D721Med (cell line): ENCODE data around the gene ME1.
A peak's percentile ranks its signal among the peaks of the same experiment; 100 is the strongest.

Experiments used
- DNase-seq: peaks from one replicate; pipeline ENCODE4 v3.0.0; 2011; ENCODE audit warnings: low spot score; ENCODE audit not compliant: insufficient read length
- FAIRE-seq: peaks from 2 replicates; lab custom pipeline; 2011; peaks lifted over from hg19 to GRCh38; lab: Jason Lieb, UNC
- CTCF ChIP-seq: IDR thresholded peaks from 2 replicates; pipeline ENCODE4 v1.5.1; 2012; ENCODE audit warnings: mild to moderate bottlenecking, control low read depth; ENCODE audit not compliant: insufficient read depth; ENCODE audit errors: missing control alignments

ME1 gene

DNA sequence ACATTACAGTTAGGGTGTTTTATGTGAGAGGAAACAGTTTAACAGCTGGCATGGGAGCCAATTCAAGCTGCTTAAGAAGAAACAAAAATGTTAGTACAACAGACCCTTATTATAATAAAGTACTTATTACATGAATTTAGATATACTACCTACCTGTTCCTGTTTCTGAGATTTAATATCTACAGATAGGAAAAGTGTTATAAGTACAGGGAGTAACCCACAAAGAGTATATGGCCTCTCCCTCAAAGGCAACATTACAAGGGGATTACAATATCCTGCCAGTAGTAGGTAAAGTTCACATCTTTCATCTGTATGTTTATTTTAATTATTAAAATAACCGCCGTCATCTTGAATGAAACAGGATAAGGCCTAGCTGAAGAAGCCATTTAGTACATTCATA is 1.8 kb upstream of the ME1 start:
- no peak for TF ChIP-seq CTCF
- FAIRE-seq, result no peak
- no peak for DNase-seq

DNA sequence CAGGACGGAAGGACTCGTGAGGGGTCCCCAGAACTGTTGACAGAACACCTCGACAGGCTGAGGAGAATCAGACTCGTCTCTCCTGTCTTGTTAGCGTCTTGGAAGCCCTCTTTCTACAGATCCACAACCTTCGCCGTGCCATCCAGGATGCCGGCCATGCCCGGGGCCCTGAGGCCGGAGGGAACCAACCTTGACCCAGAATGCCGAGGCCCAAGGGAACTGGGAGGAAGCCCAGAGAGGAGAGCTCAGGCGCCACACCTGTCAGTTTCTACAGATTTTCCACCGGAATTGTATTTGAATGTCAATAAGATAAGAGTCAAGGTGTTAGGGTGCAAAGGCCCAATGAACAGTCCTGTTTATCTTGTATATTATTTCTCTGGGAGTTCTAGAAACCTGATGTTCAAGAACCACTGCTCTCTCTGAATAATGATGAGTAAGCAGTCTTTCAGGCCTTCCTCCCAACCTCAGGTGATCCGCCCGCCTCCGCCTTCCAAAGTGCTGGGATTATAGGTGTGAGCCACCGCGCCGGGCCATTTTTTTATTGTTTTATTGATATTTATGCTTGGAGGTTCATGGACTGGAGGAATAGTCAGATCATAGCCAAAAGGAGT is 799 bp upstream of the ME1 start:
- TF ChIP-seq CTCF, result no peak
- no peak for DNase-seq
- FAIRE-seq, result no peak

DNA sequence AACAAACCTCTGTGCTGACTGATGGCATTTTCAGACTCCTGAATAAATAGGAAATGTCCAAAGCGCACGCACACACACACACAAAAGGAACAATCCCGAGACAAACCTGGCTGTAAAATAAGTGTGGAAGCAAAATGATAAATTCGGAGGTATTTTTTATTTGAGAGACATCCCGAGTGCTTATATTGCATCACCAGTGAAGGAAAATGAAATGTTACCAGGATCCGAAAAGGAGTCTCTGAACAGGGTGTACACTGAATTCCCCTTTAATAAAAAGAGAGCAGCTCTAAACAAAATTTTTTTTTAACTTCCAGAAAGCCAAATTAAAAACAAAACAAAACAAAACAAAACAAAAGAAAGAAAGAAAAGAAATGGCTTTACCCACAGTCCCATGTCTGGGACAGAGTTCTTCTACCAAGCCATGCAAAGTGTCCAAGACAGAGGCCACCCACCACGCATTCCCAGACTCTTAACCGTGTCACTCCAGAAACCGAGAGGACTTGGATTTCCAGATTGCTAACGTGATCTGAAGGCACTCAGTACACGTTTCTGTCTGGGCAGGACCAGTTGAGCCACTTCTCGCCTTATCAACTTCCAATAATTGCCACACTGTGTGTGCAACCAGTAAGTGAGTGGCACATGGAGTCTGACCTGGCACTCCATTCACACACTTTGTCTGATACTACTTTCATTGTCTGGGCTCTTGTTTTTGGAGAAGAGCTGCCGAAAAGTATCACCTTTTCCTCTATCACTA is 817 bp downstream of the ME1 start:
- FAIRE-seq (no peak), DNase-seq (no peak)
- TF ChIP-seq CTCF, result no peak

DNA sequence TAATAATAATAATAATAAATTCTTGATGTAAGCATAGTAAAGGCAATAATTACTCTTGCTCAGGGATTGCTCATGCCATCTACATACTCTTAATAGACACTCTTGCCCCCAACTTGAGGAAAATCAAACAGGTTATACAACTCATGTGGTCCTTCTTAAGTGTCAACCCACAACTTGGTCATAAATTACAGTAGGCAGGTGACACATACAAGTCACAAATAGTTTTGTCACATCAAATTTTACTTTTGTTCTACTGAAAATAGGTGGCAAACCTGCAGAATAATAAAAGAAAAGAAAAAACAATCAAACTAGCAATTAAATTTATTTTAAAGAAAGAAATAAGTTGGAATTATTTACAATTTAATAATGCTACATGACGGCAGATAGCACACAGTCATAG is 1.6 kb downstream of the ME1 start:
- FAIRE-seq (no peak), DNase-seq (no peak)

DNA sequence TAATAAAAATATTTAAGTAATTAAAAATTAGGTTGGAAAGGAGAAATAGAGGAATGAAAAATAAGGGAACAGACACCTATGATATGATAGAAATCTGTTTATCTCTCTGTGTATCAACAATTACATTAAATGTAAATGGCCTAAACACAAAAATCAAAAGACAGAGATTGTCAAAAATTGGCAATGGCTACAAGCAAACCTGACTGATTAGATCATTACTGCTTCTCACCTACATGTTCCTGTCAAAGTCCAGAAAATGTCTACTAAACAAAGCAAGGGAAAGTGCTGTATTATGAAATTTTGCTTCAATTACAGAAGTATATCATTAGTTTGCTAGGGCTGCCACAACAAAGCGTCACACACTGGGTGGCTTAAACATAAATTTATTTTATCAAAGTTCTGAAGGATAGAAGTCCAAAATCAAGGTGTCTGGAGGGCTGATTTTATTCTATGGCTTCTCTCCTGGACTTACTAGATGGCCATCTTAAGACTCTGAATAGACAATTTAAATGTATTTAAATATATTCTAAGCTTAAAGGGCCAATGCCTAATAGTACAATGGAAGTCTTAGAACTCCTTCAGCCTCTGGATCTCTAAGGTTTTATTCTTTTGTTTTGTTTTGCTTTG is 6.3 kb downstream of the ME1 start:
- FAIRE-seq, result no peak
- DNase-seq, result no peak
- no peak for TF ChIP-seq CTCF

More for the DNA sequence above, 1.6 kb downstream of the ME1 start:
- no peak for TF ChIP-seq CTCF

DNA sequence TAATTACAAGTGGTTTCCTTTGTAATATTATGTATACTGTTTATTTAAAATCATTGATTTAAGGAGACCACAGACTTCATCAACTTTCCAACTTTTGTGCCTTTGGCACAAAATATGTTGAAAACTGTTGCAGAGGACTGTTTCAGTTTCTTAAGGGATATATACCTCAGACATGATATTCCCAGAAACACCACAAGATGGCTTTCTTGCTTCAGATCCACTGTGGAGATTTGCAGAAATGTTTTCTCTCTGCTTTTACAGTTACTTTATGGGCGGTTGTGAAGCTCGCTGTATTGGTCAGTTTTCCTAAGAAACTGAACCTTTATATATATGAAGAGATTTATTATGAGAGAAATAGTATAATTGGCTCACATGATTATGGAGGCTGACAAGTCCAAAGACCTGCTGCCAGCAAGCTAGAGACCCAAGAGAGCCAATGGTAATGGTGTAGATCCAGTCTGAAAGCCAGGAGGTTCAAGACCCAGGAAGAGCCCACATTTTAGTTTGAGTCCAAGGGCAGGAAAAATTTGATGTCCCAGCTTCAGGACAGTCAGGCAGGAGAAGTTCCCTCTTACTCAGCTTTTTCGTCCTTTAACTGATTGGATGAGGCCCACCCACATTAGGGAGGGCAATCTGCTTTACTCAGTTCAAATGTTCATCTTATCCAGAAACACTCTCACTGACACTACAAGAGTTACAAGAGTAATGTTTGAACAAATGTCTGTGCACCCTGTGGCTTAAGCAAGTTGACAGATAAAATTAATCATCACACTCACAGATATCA is 12.8 kb downstream of the ME1 start:
- FAIRE-seq (no peak), DNase-seq (no peak)
- TF ChIP-seq CTCF, result peak; percentile 52
